ENCODE measurements around the gene GNG3. TPM values are rescaled to one million over a fixed set of nuclear protein-coding genes. Genes with fewer than 3 reads are reported as not detected.
"Not testable (repeated sequence)": the region's sequence is repeated elsewhere in the genome, so short reads cannot be mapped to it uniquely, and the experiment has no call there.

Gene GNG3
- total RNA-seq, 1 donor from 2014 or later, result not detected

GRCh38 chr11:62689421-62690183, 17.9 kb upstream of the GNG3 start, which contains the start of gene LRRN4CL:
Gene LRRN4CL, minus strand, starts transcription at chr11:62689530. Its CDS starts 1,022 bp downstream, at chr11:62688508.
- DNase-seq (no peak), ATAC-seq (peak; percentile 46 to 48)
- Histone ChIP-seq H3K4me3 (peak within 1 kb of the TSS; percentile 41), H3K27ac (peak within 1 kb of the TSS; percentile 36), H3K36me3 (peaks cover 40% of the 10 kb centered on the region), H3K27me3 (ENCODE audit: low read depth) (peaks cover 8% of the 10 kb centered on the region), H3K4me1 (peaks cover 12% of the 10 kb centered on the region), H3K9me3 (no peaks in the 10 kb centered on the region)
- intact Hi-C loops (cut with DNase I), result no loop called here
- no peak for TF ChIP-seq CTCF (IDR thresholded peaks at IDR 0.05)

GRCh38 chr11:62693624-62694023, 13.9 kb upstream of the GNG3 start:
- intact Hi-C loops (cut with DNase I); H3K4me1 ChIP-seq; H3K4me3 ChIP-seq; H3K9me3 ChIP-seq; DNase-seq; H3K27me3 ChIP-seq (ENCODE audit: low read depth); ATAC-seq; H3K27ac ChIP-seq: not testable (repeated sequence)
- peaks cover 40% of the 10 kb centered on the region for H3K36me3 ChIP-seq

GRCh38 chr11:62694455-62695167, 12.9 kb upstream of the GNG3 start:
- Histone ChIP-seq H3K36me3 (peaks cover 40% of the 10 kb centered on the region), H3K4me1 (peaks cover 4% of the 10 kb centered on the region), H3K27me3 (ENCODE audit: low read depth) (no peaks in the 10 kb centered on the region), H3K27ac (no peak overlapping the region), H3K4me3 (no peak overlapping the region), H3K9me3 (no peaks in the 10 kb centered on the region)
- DNase-seq, result peak; percentile 76
- peak; percentile 84 for TF ChIP-seq CTCF (IDR thresholded peaks at IDR 0.05)
- intact Hi-C loops (cut with DNase I), result no loop called here
- peak; percentile 88 for ATAC-seq

GRCh38 chr11:62702246-62702645, 5.2 kb upstream of the GNG3 start:
- DNase-seq, result no peak
- H3K27me3 ChIP-seq (ENCODE audit: low read depth), result no peaks in the 10 kb centered on the region
- no peaks in the 10 kb centered on the region for H3K9me3 ChIP-seq
- peaks cover 11% of the 10 kb centered on the region for H3K36me3 ChIP-seq
- intact Hi-C loops (cut with DNase I), result no loop called here
- no peak for ATAC-seq
- no peak overlapping the region for H3K4me3 ChIP-seq
- H3K27ac ChIP-seq, result no peak overlapping the region
- peaks cover 18% of the 10 kb centered on the region for H3K4me1 ChIP-seq
- no peak for TF ChIP-seq CTCF (IDR thresholded peaks at IDR 0.05)

- H3K27me3 ChIP-seq (ENCODE audit: low read depth); H3K9me3 ChIP-seq; DNase-seq; H3K4me3 ChIP-seq; H3K27ac ChIP-seq; intact Hi-C loops (cut with DNase I); ATAC-seq: not testable (repeated sequence)
- Histone ChIP-seq H3K36me3 (peaks cover 11% of the 10 kb centered on the region), H3K4me1 (peaks cover 26% of the 10 kb centered on the region)
Observed at GRCh38 chr11:62703921-62704320, 3.6 kb upstream of the GNG3 start.

- no peak for DNase-seq
- Histone ChIP-seq H3K27me3 (ENCODE audit: low read depth) (no peaks in the 10 kb centered on the region), H3K9me3 (no peaks in the 10 kb centered on the region), H3K36me3 (peaks cover 12% of the 10 kb centered on the region), H3K4me3 (peak overlapping the region; percentile 90), H3K27ac (peak overlapping the region; percentile 91), H3K4me1 (peaks cover 35% of the 10 kb centered on the region)
- no peak for ATAC-seq
- intact Hi-C loops (cut with DNase I), result no loop called here
- no peak for TF ChIP-seq CTCF (IDR thresholded peaks at IDR 0.05)
Observed at GRCh38 chr11:62705413-62705812, 2.1 kb upstream of the GNG3 start.
